ENCODE data around the gene OTUB2. TPM values are rescaled to one million over a fixed set of nuclear protein-coding genes. Genes with fewer than 3 reads are reported as not detected.

Gene OTUB2
- total RNA-seq, 4 donors from 2014 or later, result 0.45 to 1.2 (median 0.54) TPM; not detected in 1

DNA sequence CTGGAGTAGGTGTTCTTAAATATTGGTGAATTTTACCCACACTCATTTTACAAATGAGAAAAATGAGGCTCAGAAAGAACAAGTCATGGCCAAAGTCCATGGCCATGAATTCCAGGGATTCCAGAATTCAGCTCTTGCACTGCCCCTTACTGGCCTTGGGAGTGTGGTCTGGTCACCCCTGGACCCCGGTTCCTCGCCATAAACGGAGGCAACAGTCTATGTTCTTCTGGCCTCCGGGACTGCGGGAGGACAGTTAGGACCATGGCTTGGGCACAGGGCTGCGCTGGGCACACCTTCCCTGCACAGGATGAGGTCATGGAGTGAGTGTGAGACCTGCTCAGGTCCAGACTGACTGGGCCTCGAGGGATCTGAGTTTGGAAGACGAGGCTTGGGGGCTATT, 22.1 kb upstream of the OTUB2 start:
- H3K4me1 ChIP-seq, result peaks cover 0 to 4% of the 10 kb centered on the region in 2 donors
- no peak overlapping the region for H3K4me3 ChIP-seq (replicated peaks in 1 of 3)
- no peak for DNase-seq
- no peaks in the 10 kb centered on the region for H3K27me3 ChIP-seq
- H3K9me3 ChIP-seq, result no peaks in the 10 kb centered on the region
- intact Hi-C loops (cut with DNase I), result no loop called here
- no peak overlapping the region for H3K27ac ChIP-seq
- 76 to 80% methylated on average over 5 to 8 of the region's 8 CpGs for WGBS, 2 donors
- TF ChIP-seq, protein P1, sequence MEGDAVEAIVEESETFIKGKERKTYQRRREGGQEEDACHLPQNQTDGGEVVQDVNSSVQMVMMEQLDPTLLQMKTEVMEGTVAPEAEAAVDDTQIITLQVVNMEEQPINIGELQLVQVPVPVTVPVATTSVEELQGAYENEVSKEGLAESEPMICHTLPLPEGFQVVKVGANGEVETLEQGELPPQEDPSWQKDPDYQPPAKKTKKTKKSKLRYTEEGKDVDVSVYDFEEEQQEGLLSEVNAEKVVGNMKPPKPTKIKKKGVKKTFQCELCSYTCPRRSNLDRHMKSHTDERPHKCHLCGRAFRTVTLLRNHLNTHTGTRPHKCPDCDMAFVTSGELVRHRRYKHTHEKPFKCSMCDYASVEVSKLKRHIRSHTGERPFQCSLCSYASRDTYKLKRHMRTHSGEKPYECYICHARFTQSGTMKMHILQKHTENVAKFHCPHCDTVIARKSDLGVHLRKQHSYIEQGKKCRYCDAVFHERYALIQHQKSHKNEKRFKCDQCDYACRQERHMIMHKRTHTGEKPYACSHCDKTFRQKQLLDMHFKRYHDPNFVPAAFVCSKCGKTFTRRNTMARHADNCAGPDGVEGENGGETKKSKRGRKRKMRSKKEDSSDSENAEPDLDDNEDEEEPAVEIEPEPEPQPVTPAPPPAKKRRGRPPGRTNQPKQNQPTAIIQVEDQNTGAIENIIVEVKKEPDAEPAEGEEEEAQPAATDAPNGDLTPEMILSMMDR (IDR thresholded peaks at IDR 0.05), result no peak
- no peak for TF ChIP-seq POLR2A (IDR thresholded peaks at IDR 0.05)
- H3K36me3 ChIP-seq, result no peaks in the 10 kb centered on the region

DNA sequence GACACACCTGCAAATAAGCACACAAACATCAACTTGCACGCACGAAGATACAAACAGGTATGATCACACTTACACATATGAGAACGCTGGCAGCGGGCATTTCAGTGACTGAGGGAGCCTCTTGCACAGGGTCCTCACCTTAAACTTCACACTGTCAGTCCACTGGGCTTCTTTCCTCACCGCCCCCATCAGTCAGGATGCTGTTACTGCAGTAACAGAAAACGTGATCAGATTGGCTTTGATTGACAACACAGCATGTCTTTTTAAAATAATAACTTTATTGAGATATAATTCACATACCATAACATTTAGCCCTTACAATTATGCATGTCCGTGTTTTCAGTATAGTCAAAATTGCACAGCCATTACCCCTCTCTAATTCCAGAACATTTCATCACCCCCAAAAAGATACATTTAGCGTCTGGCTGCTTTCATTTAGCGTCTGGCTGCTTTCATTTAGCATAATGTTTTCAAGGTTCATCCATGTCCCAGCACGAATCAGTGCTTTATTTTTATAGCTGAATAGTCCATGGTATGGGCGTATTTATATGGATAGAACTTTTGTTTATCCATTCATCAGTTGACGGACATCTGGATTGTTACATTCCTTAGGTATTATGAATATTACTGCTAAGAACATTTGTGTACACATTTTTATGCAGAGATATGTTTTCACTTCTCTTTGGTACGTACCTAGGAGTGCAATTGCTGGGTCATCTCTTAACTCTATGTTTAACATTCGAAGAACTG, 20.6 kb upstream of the OTUB2 start:
- no peak for DNase-seq
- intact Hi-C loops (cut with DNase I), result no loop called here
- Histone ChIP-seq H3K27me3 (no peaks in the 10 kb centered on the region), H3K36me3 (no peaks in the 10 kb centered on the region), H3K27ac (no peak overlapping the region), H3K4me1 (peaks cover 0 to 4% of the 10 kb centered on the region in 2 donors), H3K4me3 (replicated peaks in 1 of 3) (no peak overlapping the region), H3K9me3 (no peaks in the 10 kb centered on the region)
- 51 to 52% methylated on average over 14 of the region's 14 CpGs for WGBS, 2 donors
- TF ChIP-seq, protein P1 (IDR thresholded peaks at IDR 0.05), result peak in 1 of 6 experiments; percentile 28
- no peak for TF ChIP-seq POLR2A (IDR thresholded peaks at IDR 0.05)

DNA sequence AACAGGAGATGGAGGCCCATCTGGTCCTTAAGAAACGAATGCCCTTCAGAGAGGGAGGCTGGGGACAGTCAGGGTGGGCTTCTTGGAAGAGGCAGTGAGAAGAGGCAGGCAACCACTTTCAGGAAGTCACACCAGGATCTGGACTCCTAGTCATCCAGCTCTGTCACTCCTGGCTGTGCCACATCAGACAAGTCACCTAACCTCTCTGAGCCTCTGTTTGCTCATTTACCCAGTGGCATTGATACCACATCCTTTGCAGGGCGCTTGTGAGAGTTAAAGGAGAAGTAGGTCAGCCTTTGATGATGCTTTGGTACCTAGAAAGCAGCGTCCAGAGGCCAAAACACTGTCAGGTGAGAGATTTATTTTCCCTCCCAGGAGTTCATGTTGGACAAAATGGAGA, 17.9 kb upstream of the OTUB2 start:
- H3K4me1 ChIP-seq, result no peaks in the 10 kb centered on the region
- H3K36me3 ChIP-seq, result no peaks in the 10 kb centered on the region
- no peak overlapping the region for H3K4me3 ChIP-seq (replicated peaks in 1 of 3)
- H3K27ac ChIP-seq, result no peak overlapping the region
- DNase-seq, result no peak
- WGBS, 2 donors, result 83 to 89% methylated on average over 3 of the region's 3 CpGs
- intact Hi-C loops (cut with DNase I), result no loop called here
- H3K27me3 ChIP-seq, result no peaks in the 10 kb centered on the region
- H3K9me3 ChIP-seq, result no peaks in the 10 kb centered on the region
- no peak for TF ChIP-seq POLR2A (IDR thresholded peaks at IDR 0.05)
- TF ChIP-seq, protein P1 (IDR thresholded peaks at IDR 0.05), result no peak

DNA sequence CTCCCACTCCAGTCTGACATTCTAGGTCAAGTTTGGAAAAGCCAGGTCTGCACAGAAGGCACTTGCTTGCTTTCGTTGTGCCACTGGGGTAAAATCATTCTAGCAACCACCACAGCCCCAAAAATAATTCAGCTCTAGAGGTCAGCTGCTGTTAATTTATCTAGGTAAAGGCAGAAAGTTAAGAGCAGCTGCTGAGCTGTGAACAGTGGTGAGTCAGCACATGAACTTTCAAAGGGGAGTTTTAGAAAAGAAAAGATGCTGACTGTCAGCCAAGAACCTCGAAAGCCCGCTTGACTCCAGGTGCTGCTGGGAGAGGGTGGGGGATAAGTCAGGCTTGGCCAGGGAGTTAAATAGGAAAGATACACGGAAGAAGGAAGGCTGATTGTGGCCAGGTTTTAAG, 16.4 kb upstream of the OTUB2 start:
- 13 to 19% methylated on average over 4 of the region's 4 CpGs for WGBS, 2 donors
- Histone ChIP-seq H3K9me3 (no peaks in the 10 kb centered on the region), H3K27me3 (no peaks in the 10 kb centered on the region), H3K4me3 (replicated peaks in 1 of 3) (no peak overlapping the region), H3K27ac (peak overlapping the region in 1 of 3 donors; percentile 42), H3K4me1 (no peaks in the 10 kb centered on the region), H3K36me3 (no peaks in the 10 kb centered on the region)
- no peak for TF ChIP-seq POLR2A (IDR thresholded peaks at IDR 0.05)
- TF ChIP-seq, protein P1 (IDR thresholded peaks at IDR 0.05), result peak in 1 of 6 experiments; percentile 18
- DNase-seq, result peak; percentile 65 to 72
- intact Hi-C loops (cut with DNase I), result no loop called here

DNA sequence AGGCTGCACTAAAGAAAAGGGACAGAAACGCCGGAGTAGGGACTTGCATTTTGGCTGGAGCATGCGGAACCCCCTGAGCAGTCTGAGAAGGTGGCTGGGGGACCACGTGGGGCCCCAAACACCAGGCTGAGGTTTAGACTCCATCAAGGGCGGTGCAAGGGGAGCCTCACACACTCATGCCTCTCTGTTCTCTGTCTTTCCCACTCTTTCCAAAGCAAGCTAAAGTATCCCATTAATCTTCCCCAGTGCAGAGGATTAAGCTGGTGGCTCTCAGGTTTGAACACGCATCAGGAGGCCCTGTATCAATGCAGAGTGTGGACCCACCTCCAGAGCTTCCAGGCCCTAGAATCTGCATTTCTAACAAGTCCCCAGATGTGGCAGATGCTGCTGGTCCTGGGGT, 15.5 kb upstream of the OTUB2 start:
- no peak for DNase-seq
- intact Hi-C loops (cut with DNase I), result no loop called here
- no peak overlapping the region for H3K27ac ChIP-seq
- WGBS, 2 donors, result 91 to 94% methylated on average over 6 of the region's 6 CpGs
- no peak overlapping the region for H3K4me3 ChIP-seq (replicated peaks in 1 of 3)
- no peaks in the 10 kb centered on the region for H3K4me1 ChIP-seq
- H3K36me3 ChIP-seq, result no peaks in the 10 kb centered on the region
- TF ChIP-seq, protein P1 (IDR thresholded peaks at IDR 0.05), result no peak
- TF ChIP-seq POLR2A (IDR thresholded peaks at IDR 0.05), result no peak
- no peaks in the 10 kb centered on the region for H3K9me3 ChIP-seq
- no peaks in the 10 kb centered on the region for H3K27me3 ChIP-seq
